SW 1271 (cell line): Measurements from ENCODE around the gene SMIM13.

ENCODE experiments used
- DNase-seq, 2 experiments: peaks; one replicate each; lab custom pipeline; 2025; lab: John Stamatoyannopoulos, UW

SMIM13 gene

GRCh38 chr6:11093626-11094410 lies at the start of gene SMIM13:
Gene SMIM13, plus strand, starts transcription at chr6:11093834. Its CDS starts 480 bp downstream, at chr6:11094314.
- DNase-seq: peak; percentile 98

- no peak for DNase-seq
Observed at GRCh38 chr6:11043961-11044711, 49.5 kb upstream of the SMIM13 start, which contains the start of gene ELOVL2. Gene ELOVL2, minus strand, starts transcription at chr6:11044305. Its CDS starts 75 bp downstream, at chr6:11044230.

- DNase-seq: no peak
Observed at GRCh38 chr6:11044712-11045167, 48.9 kb upstream of the SMIM13 start.

DNA sequence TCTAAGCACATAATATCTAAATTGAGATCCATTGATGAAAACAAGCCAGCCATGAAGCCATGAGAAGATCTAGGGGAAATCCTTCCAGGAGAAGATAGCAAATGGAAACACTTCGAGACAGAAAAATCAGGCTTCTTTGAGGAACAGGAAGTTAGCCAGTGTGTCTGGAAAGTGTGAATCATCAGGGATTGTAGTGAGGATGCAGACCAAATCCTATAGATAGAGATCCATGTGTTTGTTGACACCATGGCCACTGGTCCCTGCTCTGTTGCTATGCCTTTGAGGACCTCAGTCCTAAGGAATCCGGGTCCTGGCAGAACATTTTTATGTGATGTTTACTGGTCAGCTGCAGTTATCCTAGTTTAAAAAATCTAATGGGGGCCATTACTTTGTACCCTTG lies 42.9 kb upstream of the SMIM13 start:
- DNase-seq: peak in 1 of 2 experiments; percentile 57

DNA sequence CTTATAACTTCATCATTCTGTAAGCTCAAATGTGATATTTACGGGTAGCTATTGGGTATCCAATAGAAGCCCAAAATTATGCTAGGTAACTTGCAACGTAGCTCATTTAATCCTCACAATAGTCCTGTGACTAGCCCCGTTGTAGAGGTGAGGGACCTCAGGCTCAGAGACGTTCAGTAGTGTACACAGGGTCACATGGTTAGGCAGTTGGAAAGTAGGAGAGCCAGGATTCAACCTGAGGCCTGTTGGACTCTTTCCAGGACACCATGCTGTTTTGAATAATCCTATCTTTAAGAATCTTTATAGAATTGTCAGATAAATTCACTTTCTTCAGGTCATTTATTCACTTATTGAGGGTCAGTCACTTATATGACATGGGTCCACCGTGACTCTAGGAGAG lies 40.3 kb upstream of the SMIM13 start:
- DNase-seq: no peak

GRCh38 chr6:11054722-11055121 lies 38.9 kb upstream of the SMIM13 start:
- DNase-seq: no peak

- DNase-seq: no peak
Observed at GRCh38 chr6:11055127-11055627, 38.5 kb upstream of the SMIM13 start.

DNA sequence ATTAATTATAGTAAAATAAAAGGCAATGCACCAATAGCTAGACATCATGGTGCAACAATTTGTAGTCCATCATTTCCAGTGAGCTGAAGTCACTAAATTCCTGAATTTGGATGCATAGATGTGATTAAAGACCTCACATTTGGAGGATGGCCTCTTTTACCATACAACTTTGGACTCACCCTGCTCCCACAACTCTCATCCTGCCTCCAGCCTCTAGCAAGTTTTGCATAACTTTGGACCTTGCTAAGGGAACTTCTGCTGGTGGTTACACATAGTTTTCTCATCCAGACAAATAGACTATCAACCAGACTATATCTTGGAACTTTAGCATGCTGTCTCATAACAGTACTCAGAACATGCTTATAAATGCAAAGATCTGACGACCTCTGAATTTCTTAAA lies 36.8 kb upstream of the SMIM13 start:
- no peak for DNase-seq

DNA sequence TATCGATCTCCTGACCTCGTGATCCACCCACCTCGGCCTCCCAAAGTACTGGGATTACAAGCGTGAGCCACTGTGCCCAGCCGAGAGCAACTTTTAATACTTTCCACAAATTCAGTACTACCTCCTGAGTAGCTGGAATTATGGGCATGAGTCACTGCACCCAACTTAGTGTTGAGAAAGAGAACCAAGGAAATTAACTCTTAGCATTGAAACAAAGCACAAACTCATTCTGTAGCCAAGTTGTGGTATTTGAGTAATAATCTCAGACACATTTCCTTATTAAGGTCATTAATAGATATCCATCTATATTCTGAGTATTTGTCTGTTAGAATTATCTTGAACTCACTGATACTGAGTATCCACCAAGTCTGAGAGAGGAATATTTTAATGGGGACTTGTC lies 35.2 kb upstream of the SMIM13 start:
- no peak for DNase-seq

DNA sequence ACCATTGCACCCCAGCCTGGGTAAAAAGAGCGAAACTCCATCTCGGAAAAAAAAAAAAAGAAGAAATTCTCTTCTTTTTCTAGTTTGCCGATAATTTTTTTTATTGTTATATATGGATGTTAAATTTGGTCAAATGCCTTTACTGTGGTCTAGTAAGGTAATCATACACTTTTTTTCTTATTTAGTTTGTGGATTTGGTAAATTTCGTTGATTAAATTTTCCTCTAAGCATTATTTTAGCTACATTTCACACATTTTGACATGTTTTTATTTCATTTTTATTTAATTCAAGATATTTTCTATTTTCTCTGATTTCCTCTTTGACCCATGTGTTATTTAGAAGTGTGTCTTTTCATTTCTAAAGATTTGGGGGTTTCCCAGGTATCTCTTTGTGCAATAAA lies 31.6 kb upstream of the SMIM13 start:
- DNase-seq: no peak

DNA sequence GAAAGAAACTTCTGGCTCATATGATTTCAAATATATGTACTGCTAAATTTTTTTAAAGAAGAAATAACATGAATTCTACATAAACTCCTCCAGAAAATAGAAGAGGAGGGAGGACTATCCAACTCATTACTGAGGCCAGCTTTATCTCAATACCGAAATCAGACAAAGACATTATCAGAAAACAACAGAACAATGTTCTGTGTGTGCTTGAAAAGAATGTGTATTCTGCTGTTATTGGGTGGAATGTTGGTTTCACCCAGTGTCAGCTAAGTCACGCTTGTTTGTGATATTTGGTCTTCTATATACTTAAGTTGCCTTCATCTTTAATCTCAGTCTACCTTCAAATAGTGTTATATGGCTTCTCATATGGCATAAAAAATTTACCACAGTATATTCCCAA lies 30.9 kb upstream of the SMIM13 start:
- DNase-seq: no peak

GRCh38 chr6:11064836-11065235 lies 28.8 kb upstream of the SMIM13 start:
- no peak for DNase-seq

GRCh38 chr6:11065436-11066202 lies 28.0 kb upstream of the SMIM13 start:
- DNase-seq: no peak

GRCh38 chr6:11066505-11067347 lies 26.9 kb upstream of the SMIM13 start:
- DNase-seq: no peak

GRCh38 chr6:11067348-11067747 lies 26.3 kb upstream of the SMIM13 start:
- DNase-seq: no peak

GRCh38 chr6:11069760-11070159 lies 23.9 kb upstream of the SMIM13 start:
- no peak for DNase-seq

GRCh38 chr6:11072101-11072500 lies 21.5 kb upstream of the SMIM13 start:
- no peak for DNase-seq

GRCh38 chr6:11076540-11076939 lies 17.1 kb upstream of the SMIM13 start:
- DNase-seq: no peak

DNA sequence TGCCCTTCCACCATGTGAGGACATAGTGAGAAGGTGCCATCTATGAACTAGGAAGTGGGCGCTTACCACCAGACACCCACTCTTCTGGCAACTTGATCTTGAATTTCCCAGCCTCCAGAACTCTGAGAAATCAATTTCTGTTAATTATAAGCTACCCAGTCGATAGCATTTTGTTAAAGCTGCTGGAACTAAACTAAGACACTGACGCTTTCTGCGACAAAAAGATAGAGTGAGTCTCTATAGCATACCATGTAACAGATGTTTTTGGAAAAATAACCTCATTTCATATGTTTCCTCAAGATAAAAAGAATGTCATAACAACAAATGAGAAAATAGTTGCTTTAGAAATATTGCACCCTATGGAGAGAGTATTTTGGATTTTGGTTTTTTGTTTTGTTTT lies 15.4 kb upstream of the SMIM13 start:
- no peak for DNase-seq

GRCh38 chr6:11080296-11080695 lies 13.3 kb upstream of the SMIM13 start:
- DNase-seq: no peak

DNA sequence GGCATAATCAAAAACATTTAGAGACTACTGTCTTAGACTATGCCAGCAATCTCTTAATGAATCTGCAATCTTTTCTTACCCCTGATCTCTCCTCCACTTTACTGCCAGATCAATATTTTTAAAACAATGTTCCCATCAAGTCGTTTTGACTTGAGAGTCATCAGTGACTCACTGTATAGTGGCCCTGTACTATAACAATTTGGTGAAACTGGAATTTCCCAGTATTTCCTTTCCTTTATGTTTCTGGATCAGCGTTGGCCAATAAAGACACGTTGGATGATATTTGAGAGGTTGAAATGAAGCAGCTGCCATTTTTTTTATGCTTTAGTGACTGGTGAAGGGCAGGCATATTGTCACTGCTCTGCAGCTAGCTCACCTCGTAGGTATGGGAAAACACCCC lies 10.1 kb upstream of the SMIM13 start:
- DNase-seq: no peak
